AG04450 (cell line): ENCODE results near the gene FAXC. TPM values are rescaled to one million over a fixed set of nuclear protein-coding genes. Genes with fewer than 3 reads are reported as not detected.

Experiments used
- CTCF ChIA-PET: fragments of 300-600, 350-600 bp; formaldehyde crosslinking; extraction: SDS; loops from one replicate; lab custom pipeline; 2022; ENCODE audit warnings: antibody characterized with exemption, inconsistent platforms; lab: Charles Lee
- POLR2A ChIA-PET: fragments of 350-600 bp; formaldehyde crosslinking; extraction: SDS; loops from one replicate; lab custom pipeline; 2021; ENCODE audit warnings: antibody characterized with exemption, inconsistent platforms; lab: Yijun Ruan, JAX
- DNase-seq: peaks from one replicate; pipeline ENCODE4 v3.0.0-alpha.2; 2011; ENCODE audit warnings: low read depth, low spot score
- H3K27ac ChIP-seq: one replicate; pipeline ENCODE4 v1.5.1; 2012; ENCODE audit warnings: low read depth, low read length, control low read depth
- H3K27me3 ChIP-seq: one replicate; pipeline ENCODE4 v1.6.0; 2012; ENCODE audit warnings: low read length; ENCODE audit not compliant: control insufficient read depth, insufficient read depth
- H3K4me3 ChIP-seq: 2 replicates; pipeline ENCODE4 v1.5.1; 2011; ENCODE audit warnings: mild to moderate bottlenecking, low read depth, low read length, control low read depth
- H3K9me3 ChIP-seq: 2 replicates; pipeline ENCODE4 v1.5.1; 2012; ENCODE audit warnings: low read length; ENCODE audit not compliant: control insufficient read depth, insufficient read depth
- CTCF ChIP-seq: IDR thresholded peaks from 2 replicates; pipeline ENCODE4 v1.5.1; 2011; ENCODE audit warnings: low read depth, low read length, control low read depth, inconsistent platforms
- polyA minus RNA-seq: library from RNA; depleted of rRNA, polyadenylated mRNA; stranded (reverse); fragments of >200 nt; gene quantifications from 2 replicates; pipeline ENCODE4 v1.2.3, GENCODE V29; 2011; rRNA and poly(A)+ RNA removed
- polyA plus RNA-seq: library from polyadenylated mRNA; depleted of rRNA; stranded (reverse); fragments of >200 nt; gene quantifications from 2 replicates; pipeline ENCODE4 v1.2.3, GENCODE V29; 2011; rRNA removed

The FAXC gene
- polyA plus RNA-seq: 7.0 and 8.4 TPM in 2 replicates
- polyA minus RNA-seq: 3.9 and 4.6 TPM in 2 replicates

GRCh38 chr6:99349171-99350141 lies at the start of gene FAXC:
TSS of gene FAXC (minus strand) at chr6:99349674. CDS start at chr6:99349372, 302 bp downstream.
- no peak for DNase-seq

GRCh38 chr6:99397287-99397686 lies 47.8 kb upstream of the FAXC start:
- no peak for TF ChIP-seq CTCF
- Histone ChIP-seq H3K27ac (no peak overlapping the region), H3K27me3 (no peaks in the 10 kb centered on the region), H3K9me3 (no peaks in the 10 kb centered on the region), H3K4me3 (no peak overlapping the region)
- CTCF ChIA-PET: interaction anchor here (1.5 kb wide), 1 partner anchor 67 kb away, joined by 6 read pairs; no protein-coding TSS in a partner anchor
- POLR2A ChIA-PET: interaction anchor here (0.7 kb wide), 1 partner anchor 29 kb away, joined by 4 read pairs; no protein-coding TSS in a partner anchor
- DNase-seq: no peak

More at GRCh38 chr6:99349171-99350141, at the start of gene FAXC:
- TF ChIP-seq CTCF: peak; percentile 24; the same call in 1 of the 2 replicates
- peak within 1 kb of the TSS; percentile 66 for H3K4me3 ChIP-seq
- no peaks in the 10 kb centered on the region; the same call in 1 of the 2 replicates for H3K9me3 ChIP-seq
- ChIA-PET POLR2A (interaction anchor here (1.0 to 1.4 kb wide), 2 partner anchors 44 to 75 kb away, joined by 3 to 7 read pairs; partner anchors contain the start of gene COQ3), CTCF (interaction anchor here (1.1 to 3.3 kb wide), 2 partner anchors 15 to 19 kb away, joined by 3 to 26 read pairs; no protein-coding TSS in a partner anchor)
- H3K27ac ChIP-seq: no peak within 1 kb of the TSS
- peaks cover 5% of the 10 kb centered on the region for H3K27me3 ChIP-seq

GRCh38 chr6:99393698-99394531 lies 44.4 kb upstream of the FAXC start, which contains the start of gene COQ3:
TSS of gene COQ3 (minus strand) at chr6:99394195. CDS start at chr6:99394179, 16 bp downstream.
- ChIA-PET CTCF (interaction anchor here (0.7 to 2.0 kb wide), 8 partner anchors 8 to 63 kb away, joined by 3 to 30 read pairs (median 6); no protein-coding TSS in a partner anchor), POLR2A (interaction anchor here (0.6 to 1.6 kb wide), 21 partner anchors 8 to 563 kb away, joined by 3 to 28 read pairs (median 4); partner anchors contain the start of genes CCNC, FAXC and PNISR)
- TF ChIP-seq CTCF: no peak
- H3K4me3 ChIP-seq: peak within 1 kb of the TSS; percentile 85
- DNase-seq: peak; percentile 60
- no peaks in the 10 kb centered on the region for H3K9me3 ChIP-seq
- H3K27ac ChIP-seq: peak within 1 kb of the TSS; percentile 82
- H3K27me3 ChIP-seq: no peaks in the 10 kb centered on the region

GRCh38 chr6:99393366-99393697 lies 43.9 kb upstream of the FAXC start:
- no peak for DNase-seq
- ChIA-PET CTCF (interaction anchor here (0.7 to 2.0 kb wide), 8 partner anchors 8 to 63 kb away, joined by 3 to 30 read pairs (median 6); no protein-coding TSS in a partner anchor), POLR2A (interaction anchor here (0.6 to 1.6 kb wide), 18 partner anchors 8 to 562 kb away, joined by 3 to 28 read pairs (median 4); partner anchors contain the start of genes CCNC, FAXC and PNISR)
- Histone ChIP-seq H3K27ac (peak overlapping the region; percentile 82), H3K9me3 (no peaks in the 10 kb centered on the region), H3K4me3 (peak overlapping the region; percentile 85), H3K27me3 (no peaks in the 10 kb centered on the region)
- no peak for TF ChIP-seq CTCF
